HG03064 (cell line): ENCODE results near the gene MAPRE3.

Source experiments
- ATAC-seq: cut with Tn5 transposase; IDR thresholded peaks from one replicate; pipeline ENCODE4 v1.9.1; 2021; ENCODE audit warnings: low read depth; ENCODE audit not compliant: unreplicated experiment

MAPRE3 gene

DNA sequence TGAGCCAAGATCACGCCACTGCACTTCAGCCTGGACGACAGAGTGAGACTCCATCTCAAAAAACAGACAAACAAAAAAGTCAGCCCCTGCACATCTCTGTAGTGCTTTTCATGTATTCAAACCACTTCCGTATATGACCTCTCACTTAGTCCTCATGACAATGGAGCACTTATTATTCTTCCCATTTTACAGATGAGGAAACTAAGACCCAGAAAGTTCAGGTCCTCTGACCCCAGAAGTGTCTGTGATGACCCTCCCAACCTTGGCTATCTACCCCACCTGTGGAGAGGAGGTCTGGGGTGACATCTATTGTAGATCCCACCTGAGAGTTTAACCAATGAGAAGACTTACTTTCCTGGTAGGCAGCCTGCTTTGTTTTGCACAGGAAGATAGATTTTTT, 21.6 kb upstream of the MAPRE3 start:
- no peak for ATAC-seq

DNA sequence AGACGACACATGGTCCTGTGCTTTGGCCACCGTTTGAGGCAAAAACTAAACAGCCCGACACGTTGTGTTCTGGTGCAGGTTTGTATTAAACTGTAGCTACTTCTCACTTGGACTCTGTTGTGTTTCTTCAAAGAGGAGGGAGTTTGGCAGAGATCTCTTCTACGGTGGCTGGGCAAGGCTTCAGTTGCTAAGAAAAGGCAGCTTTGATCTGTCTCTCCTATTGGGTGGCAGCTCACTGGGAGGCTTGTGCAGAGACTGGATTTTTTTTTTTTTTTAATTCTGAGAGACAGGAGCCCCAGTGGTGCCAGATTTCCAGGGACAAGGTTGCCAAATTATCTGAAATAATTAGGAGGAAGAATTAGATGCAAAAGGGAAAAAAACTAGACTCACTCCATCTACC, 20.2 kb upstream of the MAPRE3 start:
- ATAC-seq: no peak

DNA sequence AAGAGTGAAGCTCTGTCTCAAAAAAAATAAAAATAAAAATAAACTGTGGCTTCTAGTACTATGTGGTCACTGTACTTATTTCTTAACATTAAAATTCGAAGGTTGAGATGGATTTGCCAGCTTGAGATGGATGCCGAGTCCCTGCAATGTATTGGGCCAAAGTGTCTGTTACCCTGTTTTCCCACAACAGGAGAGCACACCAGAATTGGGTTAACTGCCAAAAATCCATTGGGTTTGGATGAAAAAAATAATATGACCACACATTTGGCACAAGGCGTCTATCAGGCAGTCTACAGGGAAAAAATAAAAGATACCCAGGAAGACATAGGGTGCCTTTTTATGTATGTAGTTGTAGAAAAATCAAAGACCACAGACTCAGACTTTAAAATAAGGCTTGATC, 19.2 kb upstream of the MAPRE3 start:
- ATAC-seq: no peak

DNA sequence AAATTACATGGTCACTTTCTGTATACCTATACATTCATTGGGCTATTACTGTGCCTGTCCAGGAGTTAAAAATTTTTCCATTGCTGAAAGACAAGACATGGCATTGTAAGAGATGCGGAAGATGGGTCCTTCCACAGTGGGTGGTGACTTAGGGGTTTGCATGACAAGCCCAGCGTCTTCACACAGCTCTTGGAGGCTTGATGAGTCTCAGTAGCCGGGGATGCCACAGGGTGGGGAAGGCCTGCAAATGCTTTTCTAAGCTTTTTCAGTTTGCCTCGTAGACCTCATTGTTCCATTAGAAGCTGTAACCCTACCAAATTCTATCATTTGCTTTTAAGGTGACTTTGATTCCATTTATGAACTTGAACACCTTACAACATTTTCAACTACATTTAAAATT, 18.1 kb upstream of the MAPRE3 start:
- no peak for ATAC-seq

DNA sequence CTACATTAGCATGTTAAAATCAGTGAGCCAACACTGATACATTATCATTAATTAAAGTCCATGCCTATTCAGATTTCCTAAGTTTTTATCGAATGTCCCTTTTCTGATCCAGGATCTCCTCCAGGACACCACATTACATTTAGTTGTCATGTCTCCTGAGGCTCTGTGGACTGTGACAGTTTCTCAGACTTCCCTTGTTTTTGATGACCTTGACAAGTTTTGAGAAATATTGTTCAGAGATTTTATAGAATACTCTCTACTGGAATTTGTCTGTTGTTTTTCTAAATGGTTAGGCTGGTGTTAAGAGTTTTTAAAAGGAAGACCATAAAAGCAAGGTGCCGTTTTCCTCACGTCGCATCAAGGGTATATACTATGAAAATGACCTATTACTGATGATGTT, 16.3 kb upstream of the MAPRE3 start:
- ATAC-seq: no peak

DNA sequence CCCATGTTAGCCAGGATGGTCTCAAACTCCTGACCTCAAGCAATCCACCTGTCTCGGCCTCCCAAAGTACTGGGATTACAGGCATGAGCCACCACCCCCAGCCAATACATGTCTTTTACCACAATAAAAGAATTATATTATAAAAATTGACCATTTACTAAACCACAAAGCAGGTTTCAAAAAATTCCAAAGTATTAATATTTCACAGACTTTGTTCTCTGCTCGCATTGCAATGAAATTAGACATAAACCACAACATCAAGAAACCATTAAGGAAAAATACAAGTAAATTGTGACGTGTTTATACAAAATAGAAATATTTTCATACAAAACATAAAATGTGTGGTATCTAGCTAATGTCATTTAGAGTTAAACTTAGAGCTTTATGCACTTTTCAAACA, 13.4 kb upstream of the MAPRE3 start:
- no peak for ATAC-seq

DNA sequence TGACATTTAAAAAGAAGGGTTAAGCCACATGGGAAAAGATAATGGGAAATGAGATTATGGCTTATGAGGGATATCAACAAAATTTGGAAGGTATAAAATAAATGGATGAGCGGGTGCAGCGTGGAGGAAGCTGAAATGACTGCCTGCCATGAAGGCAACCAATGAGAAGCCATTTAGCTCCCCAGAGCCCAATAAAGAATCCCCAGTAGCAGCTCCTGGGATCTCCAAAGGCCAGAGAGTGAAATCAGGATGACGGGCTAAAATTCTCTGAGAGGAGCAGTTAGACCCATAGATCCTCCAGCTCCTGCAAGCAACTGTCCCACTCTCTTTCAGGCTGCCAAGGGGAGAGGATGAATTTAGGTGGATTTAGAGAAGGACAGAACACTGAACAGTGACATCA, 12.9 kb upstream of the MAPRE3 start:
- ATAC-seq: no peak

DNA sequence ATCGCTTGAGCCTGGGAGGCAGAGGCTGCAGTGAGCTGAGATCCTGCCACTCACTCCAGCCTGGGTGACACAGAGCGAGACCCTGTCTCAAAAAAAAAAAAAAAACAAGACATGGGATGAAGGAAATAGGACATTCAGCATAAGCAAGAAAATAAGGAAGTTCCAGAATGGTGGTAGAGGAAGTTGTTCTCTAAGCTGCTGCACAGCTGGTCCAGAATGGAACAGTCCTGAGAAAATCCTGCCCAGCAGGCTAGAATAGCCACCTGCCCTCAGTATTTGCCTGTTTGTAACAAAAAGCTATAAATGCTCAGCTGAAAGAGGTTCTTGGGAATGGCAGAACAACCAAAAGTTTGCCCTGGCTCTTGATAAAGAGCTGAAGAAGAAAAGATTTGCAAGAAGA, 11.1 kb upstream of the MAPRE3 start:
- ATAC-seq: no peak

DNA sequence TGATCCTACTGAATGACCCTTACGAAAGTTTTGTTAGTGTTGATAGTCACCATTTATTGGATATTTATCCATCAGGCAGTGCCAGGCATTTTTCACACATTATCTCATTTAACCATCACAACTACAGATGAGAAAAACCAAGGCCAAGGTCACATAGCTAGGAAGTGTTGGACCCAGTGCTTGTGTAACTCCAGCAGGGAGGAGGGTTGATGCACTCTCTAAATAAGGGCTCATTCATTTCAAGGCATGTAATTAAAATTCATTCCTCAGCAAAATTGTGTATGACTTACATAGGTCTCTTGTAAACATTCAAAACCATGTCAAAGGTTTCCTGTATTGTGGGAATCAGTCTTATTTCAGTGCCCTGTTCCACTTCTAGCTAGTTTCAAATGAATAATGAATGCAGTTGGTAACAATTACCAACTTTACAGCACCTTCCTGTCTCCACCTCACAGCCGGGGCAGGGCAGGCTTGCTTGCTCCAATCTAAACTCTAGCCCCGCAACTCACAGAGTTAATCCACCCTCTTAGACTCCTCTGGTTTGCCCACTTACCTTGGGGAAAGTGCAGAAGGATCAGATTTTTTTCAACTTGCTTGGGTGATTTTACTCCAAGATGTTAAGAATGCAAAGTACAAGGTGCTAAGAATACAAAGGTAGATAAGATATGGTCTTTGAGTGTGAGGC, 5.8 kb upstream of the MAPRE3 start:
- ATAC-seq: no peak

DNA sequence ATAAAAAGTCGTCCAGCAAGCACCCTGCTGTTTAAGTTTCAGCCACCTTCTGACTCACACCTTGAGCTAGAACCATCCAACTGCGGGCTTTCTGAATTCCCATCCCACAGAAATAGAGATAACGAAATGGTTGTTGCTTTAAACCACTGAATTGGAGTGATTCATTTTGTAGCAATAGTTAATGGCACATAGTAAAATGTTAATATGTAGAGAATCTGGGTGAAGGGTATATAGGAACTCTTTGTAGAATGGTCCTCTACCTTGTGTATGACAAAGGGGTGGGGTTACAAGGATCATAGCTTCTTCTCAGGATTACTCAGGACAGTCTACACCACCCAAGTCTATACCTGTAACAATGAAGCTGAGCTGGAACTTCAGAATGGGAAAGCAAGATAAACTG, 2.4 kb upstream of the MAPRE3 start:
- ATAC-seq: no peak

DNA sequence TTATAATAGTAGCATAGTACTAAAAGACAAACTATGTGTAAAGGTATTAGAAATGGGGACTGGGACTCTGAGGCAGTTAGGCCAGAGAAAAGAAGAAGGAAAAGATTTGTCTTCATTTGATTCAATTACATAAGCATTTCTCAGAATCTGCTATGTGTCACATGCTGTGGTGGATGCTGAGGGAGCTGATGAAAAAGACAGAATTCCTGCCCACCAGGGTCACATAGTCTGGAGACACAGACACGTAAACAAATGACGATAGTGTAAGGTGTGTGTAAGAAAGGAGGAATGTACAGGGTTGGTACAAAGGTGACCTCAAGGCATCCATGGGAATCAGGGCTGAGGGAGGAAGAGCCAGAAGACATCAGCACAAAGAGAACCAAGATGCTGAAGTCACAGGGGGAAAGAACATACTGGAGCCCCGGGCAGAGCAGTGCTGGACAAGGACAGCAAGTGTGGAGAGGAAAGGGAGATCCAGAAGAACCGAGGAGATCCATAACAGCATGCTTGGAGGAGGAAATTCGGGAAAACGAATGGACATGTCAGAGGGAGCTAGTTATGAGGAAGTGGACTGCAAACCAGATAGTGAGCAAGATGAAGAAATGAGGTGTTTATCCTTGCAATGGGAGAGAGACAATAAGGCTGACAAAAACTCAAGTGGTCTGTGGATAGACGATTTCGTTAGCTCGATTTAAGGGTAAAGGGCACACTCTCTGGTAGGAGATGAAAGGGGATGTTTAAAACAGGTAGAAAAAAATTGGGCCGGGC, 1.2 kb upstream of the MAPRE3 start:
- no peak for ATAC-seq

DNA sequence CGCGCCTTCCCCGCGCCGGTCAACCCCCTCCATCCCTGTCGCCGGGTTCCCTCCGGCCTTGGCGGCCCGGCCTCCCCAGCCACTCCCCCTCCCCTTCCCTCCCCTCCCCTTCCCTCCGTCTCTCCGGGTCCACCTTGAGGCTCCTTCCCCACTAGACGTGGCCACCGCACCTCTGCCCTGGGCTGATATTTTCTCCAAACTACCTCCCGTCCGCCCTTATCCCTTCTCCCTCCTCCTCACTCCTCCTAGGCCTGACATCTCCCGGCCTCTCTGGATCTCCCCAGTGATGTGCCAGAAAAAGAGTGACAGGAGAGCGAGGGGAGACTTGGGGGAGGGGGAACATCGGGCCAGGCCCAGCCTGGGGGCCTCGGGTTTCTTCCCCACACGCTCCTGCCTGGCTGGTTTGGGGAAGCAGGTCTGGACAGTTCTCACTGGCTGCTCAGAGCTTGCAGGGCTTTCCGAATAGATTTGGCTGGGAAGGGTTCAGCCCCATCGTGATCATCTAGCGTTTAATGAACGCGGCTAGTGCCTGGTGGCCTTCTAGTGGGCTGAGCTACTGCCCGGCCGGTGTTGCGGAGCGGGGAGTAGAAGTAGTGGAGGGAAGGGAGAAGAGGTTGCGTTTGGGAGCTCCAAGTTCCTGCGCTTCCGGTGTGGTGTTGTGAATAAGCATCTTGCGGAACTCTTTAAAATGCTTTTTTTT, 641 bp downstream of the MAPRE3 start:
- ATAC-seq: no peak

DNA sequence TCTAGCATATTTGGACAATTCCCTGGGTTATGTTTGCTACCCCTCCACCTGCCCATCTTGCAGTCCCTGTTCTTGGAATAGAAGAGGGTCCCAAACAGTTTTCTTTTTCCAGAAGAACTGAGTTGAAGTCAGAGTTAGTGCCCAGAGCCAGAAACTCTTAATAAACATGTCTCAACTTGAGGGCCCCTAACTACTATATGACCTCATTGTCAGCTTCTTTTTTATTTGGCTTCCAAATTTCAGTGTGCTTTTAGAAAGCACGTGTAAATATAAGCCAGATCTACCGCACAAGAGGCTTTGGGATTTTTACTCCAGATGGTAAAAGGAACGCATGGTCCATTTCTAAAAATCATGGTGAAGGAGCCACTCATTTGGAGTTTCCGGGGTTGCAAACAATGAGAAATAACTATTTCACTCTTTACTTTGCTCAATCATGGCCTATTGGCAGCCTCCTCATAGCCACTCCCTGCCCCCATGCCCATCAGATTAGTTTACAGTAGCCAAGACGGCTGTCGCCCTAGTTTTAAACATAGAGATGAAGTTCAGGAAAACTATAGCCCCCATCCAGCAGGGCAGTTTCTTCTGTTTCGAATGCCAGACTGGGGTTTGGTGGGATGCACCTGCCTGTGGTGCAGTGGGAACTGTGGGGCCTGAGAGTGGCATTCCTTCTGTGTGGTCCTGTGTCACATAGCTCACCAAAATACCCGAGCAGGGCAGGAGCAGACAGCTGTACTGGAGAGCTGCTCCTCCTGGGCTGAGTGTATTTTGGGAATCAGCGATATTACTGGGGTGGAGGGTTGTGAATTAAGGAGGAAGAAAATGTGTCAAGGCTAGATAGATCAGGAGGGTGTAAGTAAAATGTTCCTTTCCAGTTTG, 1.7 kb downstream of the MAPRE3 start:
- no peak for ATAC-seq

DNA sequence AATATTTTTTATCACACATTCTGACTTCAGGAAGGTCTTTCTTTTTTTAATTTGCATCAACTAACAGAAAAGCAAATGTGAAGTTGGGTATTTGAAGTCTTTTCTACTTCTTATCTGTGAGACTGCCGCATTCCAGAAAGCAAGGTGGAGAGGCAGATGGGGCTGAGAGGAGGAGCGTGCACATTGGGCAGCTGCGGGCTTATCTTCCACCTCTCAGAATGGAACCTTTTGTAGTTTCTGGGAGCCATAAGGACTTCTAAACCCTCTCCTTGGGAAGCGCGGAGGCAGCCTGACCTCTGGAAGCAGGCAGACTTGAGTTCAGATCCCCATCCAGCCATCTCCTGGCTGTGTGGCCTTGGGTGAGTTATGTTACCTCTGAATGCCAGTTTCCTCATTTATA, 3.9 kb downstream of the MAPRE3 start:
- no peak for ATAC-seq

DNA sequence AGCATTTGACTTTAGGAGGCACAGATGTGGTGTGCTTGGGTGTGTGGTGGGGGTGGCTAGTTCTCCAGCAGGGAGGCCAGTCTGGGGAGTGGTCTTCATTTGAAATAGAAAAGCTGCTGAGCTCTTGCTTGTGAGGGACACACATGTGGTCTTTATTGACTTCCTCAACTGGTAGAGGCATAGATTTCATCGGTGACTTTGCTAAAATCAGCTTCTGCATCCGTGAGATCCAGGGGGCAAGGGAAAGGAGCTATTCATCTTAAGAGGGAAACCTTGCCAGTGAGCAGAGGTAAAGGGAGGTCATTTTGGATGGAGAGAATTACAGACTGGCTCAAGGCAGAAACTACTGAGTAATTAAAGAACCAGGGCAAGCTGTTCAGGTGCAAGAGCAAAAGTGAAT, 4.7 kb downstream of the MAPRE3 start:
- ATAC-seq: no peak

DNA sequence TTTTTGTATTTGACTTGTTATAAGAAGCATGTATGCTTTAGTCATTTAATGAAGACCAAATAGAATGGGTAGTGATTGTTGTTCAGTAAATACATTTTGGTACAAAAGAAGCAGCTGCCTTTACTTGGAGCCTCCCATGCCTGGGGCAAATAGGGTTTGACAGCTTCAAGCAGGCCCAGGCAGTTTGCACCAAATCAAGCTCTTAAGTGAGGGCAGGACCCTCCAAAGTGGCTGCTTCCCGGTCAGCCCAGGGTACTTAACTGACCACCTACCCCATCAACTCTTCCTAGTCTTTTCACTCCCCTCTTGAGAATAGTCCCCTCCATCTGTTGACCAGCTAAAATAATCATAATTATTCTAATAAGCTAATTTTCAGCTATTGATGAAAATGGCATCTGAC, 5.2 kb downstream of the MAPRE3 start:
- ATAC-seq: no peak

DNA sequence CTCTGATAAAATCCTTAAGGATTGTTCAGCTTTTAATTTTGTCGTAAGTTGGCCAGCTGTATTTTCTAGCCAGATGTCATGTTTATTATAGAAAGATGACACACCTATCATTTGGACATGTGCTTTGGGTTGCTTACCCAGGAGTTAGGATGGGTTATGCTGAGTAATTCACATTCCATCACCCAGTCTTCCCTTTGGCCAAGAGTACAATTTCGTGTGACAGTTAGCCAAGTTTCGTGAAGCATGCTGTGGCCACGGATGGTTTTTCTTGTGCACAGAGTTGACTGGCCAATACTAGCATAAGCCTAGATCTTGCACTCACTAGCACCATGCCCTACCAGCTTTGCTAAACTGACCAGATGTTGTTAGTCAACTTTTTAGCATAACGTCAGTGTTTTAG, 5.8 kb downstream of the MAPRE3 start:
- no peak for ATAC-seq

DNA sequence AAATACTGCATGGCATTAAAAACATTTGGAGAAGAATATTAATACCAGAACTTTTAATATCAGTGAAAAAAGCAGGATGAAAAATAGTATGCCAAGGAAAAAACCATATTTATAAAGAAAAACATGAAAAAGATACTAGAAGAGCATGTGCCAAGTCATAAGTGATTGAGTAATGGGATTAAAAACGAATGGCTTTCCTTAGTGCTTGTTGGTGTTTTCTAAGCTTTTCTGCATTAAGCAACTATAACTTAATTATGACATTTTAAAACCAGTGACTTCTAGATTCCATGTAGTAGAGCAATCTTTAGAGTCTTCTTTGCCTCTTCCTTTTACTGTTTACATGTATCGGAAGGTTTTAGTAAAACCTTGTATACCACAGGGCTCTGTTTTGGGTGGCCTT, 6.6 kb downstream of the MAPRE3 start:
- ATAC-seq: no peak

DNA sequence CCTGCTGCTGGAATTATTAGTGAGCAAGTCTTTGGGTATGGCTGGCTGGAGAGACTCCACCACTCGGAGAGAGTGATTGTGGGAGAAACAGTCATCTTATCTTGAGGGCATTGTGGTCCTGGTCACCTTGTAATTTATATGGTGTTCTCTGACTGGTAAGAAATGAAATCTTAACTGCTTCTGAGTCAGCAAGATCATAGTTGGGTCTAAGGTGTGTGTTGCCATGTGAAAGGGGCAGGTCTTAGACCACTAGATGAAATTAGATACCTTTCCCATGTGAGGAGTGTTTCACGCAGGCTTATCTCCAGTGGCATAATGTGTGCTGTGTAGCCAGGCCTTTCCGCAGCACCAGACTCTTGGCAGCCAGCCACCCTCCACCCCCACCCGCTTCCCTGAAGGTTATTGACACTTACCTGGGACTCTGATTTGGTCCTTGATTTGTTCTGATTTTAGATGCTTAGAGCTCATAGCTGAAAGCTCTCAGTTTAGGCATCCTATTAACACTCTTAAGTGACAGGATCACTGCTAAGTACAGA, 7.7 kb downstream of the MAPRE3 start:
- ATAC-seq: no peak

DNA sequence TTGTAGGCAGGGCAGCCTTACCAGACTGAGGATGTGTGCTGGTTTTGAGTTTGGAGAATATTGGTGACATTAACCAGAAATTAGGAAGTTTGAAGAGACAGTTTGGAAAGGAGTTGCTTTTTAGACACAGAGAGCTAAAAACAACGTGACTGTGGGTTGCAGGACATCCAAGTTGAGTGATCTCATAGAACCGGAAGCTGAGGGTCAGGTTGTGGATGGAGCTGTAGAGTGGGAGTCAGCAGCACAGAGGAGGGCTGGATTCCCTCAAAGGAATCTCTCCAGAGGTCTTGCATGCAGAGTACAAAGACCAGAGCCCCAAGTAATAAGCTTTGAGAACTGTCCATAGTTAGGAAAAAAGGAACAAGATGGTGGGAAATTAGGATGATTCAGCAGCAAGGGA, 9.3 kb downstream of the MAPRE3 start:
- no peak for ATAC-seq

DNA sequence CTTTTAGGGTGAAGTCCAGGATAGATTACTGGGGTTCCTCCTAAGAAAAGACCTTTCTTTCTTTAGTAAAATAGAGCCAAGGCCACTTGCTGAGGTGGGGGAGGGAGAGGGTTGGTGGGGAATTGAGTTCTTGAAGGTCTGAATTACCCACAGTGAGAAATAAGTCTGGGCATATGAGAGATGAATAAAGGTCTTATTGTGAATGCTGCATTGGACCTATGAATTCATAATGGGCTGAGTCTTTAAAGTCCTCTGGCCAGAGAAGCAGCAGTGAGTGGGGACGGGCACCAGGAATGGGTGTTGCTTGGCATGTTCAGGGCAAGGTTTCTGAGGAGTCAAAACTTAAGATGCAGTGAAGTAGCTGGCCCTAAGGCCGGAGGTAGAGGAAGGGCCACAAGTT, 10.5 kb downstream of the MAPRE3 start:
- no peak for ATAC-seq
